Measurements from ENCODE around the gene KRTAP4-9.
"Not testable (repeated sequence)": the region's sequence is repeated elsewhere in the genome, so short reads cannot be mapped to it uniquely, and the experiment has no call there.

Gene KRTAP4-9

GRCh38 chr17:41127371-41127770 is 22.2 kb downstream of the KRTAP4-9 start:
- no peak for TF ChIP-seq PATZ1 (CRISPR knock-in tag; IDR thresholded peaks at IDR 0.05; ENCODE audit: borderline replicate concordance)
- TF ChIP-seq POU6F1 (CRISPR knock-in tag; IDR thresholded peaks at IDR 0.05; ENCODE audit: borderline replicate concordance, low read depth), result no peak
- TF ChIP-seq TCF4 (CRISPR knock-in tag; IDR thresholded peaks at IDR 0.05; ENCODE audit: borderline replicate concordance), result no peak
- TF ChIP-seq ZNF8 (CRISPR knock-in tag; IDR thresholded peaks at IDR 0.05), result no peak

DNA sequence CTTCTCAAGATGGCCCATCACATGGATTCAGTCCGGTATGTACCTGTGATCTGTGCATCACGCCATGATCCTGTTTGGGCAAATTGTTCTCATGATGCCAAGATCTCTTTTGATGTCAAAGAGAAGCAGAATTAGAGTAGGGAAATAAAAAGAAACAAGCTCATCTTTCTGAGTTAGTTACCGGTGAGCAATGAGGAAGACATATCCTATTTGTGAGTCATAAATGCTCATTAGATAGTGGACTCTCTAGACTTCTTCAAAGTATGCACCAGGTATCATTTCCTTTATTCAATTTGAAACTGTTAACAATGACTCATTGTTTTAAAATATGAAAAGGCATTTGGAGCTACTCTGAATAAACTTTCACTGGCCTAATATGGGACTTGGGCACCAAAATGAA is 26.8 kb downstream of the KRTAP4-9 start:
- ATAC-seq, result no peak
- TF ChIP-seq SNAI2 (CRISPR knock-in tag; IDR thresholded peaks at IDR 0.05) (no peak), OSR1 (CRISPR knock-in tag; IDR thresholded peaks at IDR 0.05) (no peak), TSHZ2 (CRISPR knock-in tag; IDR thresholded peaks at IDR 0.05) (no peak), RARB (CRISPR knock-in tag; IDR thresholded peaks at IDR 0.05) (no peak), GLIS3 (CRISPR knock-in tag; IDR thresholded peaks at IDR 0.05) (no peak), ZNF70 (CRISPR knock-in tag; IDR thresholded peaks at IDR 0.05) (no peak), ZNF8 (CRISPR knock-in tag; IDR thresholded peaks at IDR 0.05) (no peak)

More at GRCh38 chr17:41127371-41127770, 22.2 kb downstream of the KRTAP4-9 start:
- no peak for ATAC-seq

- no peak for TF ChIP-seq ARNTL (CRISPR knock-in tag; IDR thresholded peaks at IDR 0.05; ENCODE audit: borderline replicate concordance, low read depth)
- TF ChIP-seq ESRRG (CRISPR knock-in tag; IDR thresholded peaks at IDR 0.05), result no peak
- no peak for TF ChIP-seq ZFP3 (CRISPR knock-in tag; IDR thresholded peaks at IDR 0.05)
- no peak for TF ChIP-seq ZFP30 (CRISPR knock-in tag; IDR thresholded peaks at IDR 0.05)
- no peak for TF ChIP-seq POU6F1 (CRISPR knock-in tag; IDR thresholded peaks at IDR 0.05; ENCODE audit: borderline replicate concordance, low read depth)
- TF ChIP-seq OSR1 (CRISPR knock-in tag; IDR thresholded peaks at IDR 0.05), result no peak
- no peak for TF ChIP-seq CSDC2 (CRISPR knock-in tag; IDR thresholded peaks at IDR 0.05)
- no peak for TF ChIP-seq GLIS3 (CRISPR knock-in tag; IDR thresholded peaks at IDR 0.05)
- TF ChIP-seq ZNF8 (CRISPR knock-in tag; IDR thresholded peaks at IDR 0.05), result no peak
- TF ChIP-seq ZC3H10 (CRISPR knock-in tag; IDR thresholded peaks at IDR 0.05), result no peak
- TF ChIP-seq ISL1 (CRISPR knock-in tag; IDR thresholded peaks at IDR 0.05), result no peak
- TF ChIP-seq TCF4 (CRISPR knock-in tag; IDR thresholded peaks at IDR 0.05; ENCODE audit: borderline replicate concordance), result no peak
- TF ChIP-seq, protein P1, sequence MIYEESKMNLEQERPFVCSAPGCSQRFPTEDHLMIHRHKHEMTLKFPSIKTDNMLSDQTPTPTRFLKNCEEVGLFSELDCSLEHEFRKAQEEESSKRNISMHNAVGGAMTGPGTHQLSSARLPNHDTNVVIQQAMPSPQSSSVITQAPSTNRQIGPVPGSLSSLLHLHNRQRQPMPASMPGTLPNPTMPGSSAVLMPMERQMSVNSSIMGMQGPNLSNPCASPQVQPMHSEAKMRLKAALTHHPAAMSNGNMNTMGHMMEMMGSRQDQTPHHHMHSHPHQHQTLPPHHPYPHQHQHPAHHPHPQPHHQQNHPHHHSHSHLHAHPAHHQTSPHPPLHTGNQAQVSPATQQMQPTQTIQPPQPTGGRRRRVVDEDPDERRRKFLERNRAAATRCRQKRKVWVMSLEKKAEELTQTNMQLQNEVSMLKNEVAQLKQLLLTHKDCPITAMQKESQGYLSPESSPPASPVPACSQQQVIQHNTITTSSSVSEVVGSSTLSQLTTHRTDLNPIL (CRISPR knock-in tag; IDR thresholded peaks at IDR 0.05; ENCODE audit: low read depth), result no peak
- no peak for TF ChIP-seq PATZ1 (CRISPR knock-in tag; IDR thresholded peaks at IDR 0.05; ENCODE audit: borderline replicate concordance)
- TF ChIP-seq RARB (CRISPR knock-in tag; IDR thresholded peaks at IDR 0.05), result no peak
- no peak for TF ChIP-seq TSHZ2 (CRISPR knock-in tag; IDR thresholded peaks at IDR 0.05)
- no peak for TF ChIP-seq BACH2 (CRISPR knock-in tag; IDR thresholded peaks at IDR 0.05; ENCODE audit: borderline replicate concordance)
- no peak for TF ChIP-seq ZNF565 (CRISPR knock-in tag; conservative IDR thresholded peaks at IDR 0.05; ENCODE audit: low read depth)
- no peak for TF ChIP-seq ZNF70 (CRISPR knock-in tag; IDR thresholded peaks at IDR 0.05)
- TF ChIP-seq TOX (CRISPR knock-in tag; IDR thresholded peaks at IDR 0.05; ENCODE audit: borderline replicate concordance), result no peak
- no peak for ATAC-seq
Observed at GRCh38 chr17:41133880-41134735, 28.9 kb downstream of the KRTAP4-9 start.

- not testable (repeated sequence) for ATAC-seq
Observed at GRCh38 chr17:41139865-41140264, 34.7 kb downstream of the KRTAP4-9 start.
